Cortex of kidney (tissue), 1 donor: ENCODE results near the gene OR4N2.
"Not testable (repeated sequence)": the region's sequence is repeated elsewhere in the genome, so short reads cannot be mapped to it uniquely, and the experiment has no call there.

Experiments
- DNase-seq: peaks from one replicate; lab custom pipeline; 2025; lab: John Stamatoyannopoulos, UW

OR4N2 gene

GRCh38 chr14:19834203-19834848, 30.8 kb downstream of the OR4N2 start:
- DNase-seq: not testable (repeated sequence)

DNA sequence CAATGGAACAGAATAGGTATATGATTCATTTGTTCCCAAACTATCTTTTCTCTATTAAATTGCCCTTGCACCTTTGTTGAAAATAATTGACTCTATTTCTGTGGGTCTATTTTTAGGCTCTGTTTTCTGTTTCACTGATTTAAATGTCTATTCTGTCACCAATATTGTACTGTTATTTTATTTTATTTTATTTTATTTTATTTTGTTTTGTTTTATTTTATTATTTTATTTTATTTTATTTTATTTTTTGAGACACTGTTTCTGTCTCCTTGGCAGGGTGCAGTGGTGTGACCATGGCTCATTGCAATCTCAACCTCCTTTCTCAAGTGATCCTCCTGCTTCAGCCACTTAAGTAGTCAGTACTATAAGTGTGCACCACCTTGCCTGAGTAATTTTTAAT, 34.9 kb downstream of the OR4N2 start:
- DNase-seq: no peak

- no peak for DNase-seq
Observed at GRCh38 chr14:19851365-19851764, 47.8 kb downstream of the OR4N2 start.

- not testable (repeated sequence) for DNase-seq
Observed at GRCh38 chr14:19866061-19866669, 62.6 kb downstream of the OR4N2 start.

DNA sequence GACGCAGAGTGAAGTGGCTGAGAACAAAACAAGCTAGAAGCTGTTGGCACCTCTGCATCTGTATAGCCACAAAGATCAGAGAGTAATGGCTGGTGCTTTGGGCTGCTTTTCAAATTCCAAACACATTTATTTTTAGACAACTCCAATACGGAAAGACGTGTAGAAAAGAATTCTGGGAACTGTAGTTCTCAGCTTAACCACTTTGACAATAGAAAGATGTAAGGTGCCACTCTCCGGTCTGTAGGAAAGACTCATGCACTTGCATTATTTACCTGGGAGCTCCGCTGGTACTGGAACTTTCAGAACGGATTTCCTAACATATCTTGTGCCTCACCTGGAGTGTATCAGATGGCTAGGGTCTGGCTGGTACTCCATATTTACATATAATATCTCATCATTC, 69.6 kb downstream of the OR4N2 start:
- DNase-seq: no peak

DNA sequence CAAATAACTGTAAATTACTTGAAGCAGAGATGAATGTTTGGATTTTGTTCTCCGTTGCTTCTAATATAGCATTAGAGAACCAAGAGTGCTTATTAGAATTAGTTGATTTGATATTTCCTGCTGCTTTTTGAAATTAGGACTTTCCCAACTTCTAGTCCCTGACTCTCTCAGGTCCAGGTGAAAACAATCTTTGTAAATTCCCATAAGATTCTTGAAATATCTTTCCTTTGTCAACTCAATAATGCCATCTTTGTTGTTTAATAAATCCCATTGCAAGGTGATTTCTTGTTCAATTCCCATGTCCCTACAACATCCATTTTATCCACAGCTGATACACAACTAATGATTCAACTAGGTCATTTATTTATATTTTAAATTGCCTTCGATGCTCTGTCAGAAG, 71.3 kb downstream of the OR4N2 start, which contains the start of gene OR4K2:
Gene OR4K2 (plus strand): TSS at position 301 of the 400 bp plus-strand sequence. CDS start 1,126 bp downstream, outside the sequence.
- no peak for DNase-seq

DNA sequence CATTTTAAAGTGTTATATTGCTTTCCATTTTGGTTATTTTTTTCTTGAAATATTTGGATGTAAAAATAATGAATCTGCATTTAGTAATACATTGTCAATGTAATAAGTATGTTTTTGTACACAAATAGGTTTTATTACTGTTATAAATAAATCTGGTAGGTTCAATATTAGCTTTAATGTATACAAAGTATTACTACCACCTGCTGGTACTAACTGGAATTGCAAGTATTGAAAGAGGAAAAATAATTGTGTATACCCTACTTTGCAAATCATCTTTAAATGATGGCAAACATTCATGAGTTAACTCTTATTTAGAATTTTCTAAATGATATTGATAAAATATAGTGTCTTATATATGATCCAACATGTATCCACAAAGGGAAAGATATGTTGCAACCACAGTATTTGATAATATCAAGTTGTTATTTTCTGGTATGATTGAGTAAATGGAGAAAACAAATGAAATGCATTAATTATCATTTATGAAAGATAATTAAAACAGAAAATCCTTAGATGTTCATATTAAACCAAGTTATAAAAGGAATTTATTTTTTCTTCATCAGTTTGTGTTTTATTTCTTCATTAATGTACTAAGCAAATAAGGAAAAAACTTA, 74.6 kb downstream of the OR4N2 start:
- DNase-seq: no peak
